AML-193 (cell line): Measurements from ENCODE around the gene SPEG.

Experiments used
- DNase-seq, 2 experiments: peaks; one replicate each; lab custom pipeline; 2025; lab: John Stamatoyannopoulos, UW

The SPEG gene

DNA sequence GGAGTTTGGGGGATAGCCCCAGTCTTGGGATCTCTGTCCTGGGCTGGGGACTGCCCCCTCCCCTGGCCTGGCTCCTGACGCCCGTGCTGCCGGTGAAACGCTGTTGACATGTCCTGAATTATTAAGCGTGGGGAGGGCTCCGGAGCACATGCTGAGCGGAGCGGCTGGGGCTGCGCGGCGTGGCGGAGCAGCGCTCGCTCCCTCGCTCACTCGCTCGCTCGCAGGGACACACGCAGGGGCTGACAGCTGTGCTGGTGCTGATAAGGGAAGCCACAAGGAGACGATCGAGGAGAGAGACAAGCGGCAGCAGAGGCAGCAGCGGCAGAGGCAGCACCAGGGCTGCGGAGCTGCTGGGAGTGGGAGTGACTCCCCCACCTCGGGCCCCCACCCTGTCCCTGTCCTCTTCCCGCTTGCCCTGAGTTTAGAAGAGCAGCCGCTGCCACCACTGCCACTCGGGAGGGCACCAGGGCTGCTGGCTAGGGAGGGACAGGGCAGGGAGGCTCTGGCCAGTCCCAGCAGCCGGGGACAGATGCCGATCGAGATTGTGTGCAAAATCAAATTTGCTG is 79.6 kb downstream of the SPEG start, which contains the start of gene ASIC4:
Gene ASIC4, plus strand, starts transcription at position 287 of the 566 bp plus-strand sequence. Its CDS starts 243 bp downstream, at position 530.
- no peak for DNase-seq

DNA sequence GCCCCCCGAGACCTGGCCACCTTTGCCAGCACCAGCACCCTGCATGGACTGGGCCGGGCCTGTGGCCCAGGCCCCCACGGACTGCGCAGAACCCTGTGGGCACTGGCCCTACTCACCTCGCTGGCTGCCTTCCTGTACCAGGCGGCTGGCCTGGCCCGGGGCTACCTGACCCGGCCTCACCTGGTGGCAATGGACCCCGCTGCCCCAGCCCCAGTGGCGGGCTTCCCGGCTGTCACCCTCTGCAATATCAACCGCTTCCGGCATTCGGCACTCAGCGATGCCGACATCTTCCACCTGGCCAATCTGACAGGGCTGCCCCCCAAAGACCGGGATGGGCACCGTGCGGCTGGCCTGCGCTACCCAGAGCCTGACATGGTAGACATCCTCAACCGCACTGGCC is 80.2 kb downstream of the SPEG start:
- no peak for DNase-seq

DNA sequence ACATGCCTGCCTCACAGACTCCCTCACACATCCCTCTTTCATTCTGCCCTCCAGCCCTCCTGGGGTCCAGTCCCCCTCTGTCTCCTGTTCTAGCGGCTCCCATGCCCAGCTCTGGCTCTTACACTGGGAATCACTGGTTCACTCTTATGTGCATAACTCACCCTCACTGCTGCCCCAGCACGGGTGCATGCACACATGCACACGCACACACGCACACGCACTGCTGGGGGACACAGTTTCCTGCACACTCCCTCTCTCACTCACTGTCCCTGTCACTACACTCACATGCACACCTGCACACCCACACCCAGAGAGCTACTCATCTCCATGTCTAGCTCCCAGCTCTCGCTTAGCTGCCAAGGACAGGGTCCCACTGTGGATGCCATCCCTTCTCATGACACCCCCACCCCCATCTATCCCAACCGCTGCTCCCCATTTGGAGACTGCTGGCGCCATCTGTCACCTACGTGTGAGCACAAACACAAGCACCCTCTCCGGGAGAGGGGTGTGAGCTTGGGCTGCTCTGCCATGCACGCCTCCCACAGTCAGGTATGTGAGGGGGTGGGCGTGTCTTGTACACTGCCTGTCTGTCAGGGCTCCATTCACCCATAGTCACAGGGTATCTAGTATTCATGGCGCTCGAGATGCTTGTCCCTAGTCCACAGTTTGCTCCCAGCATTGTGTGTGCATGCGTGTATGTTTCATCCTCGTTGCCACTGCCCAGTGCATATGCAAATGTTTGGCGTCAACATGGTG is 81.4 kb downstream of the SPEG start:
- no peak for DNase-seq

DNA sequence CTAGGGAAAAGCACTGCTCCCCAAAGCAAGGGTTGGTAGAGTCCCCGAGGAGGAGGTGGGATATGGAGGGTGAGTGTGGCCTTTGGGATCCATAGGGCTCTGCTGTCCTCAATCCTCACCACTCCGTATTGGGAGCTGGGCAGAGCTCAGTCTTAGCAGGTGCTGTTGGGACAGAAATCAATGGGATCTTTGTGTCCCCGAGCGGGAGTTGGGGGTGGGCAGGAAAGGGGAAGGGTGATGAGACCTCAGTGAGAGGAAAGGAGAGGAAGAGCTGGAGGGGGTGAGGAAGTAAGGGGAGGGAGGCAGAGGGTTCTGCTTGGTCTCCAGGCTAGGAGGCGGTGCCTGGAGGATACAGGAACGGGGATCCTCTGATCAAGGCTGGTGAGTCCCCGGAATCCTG is 82.2 kb downstream of the SPEG start:
- no peak for DNase-seq

DNA sequence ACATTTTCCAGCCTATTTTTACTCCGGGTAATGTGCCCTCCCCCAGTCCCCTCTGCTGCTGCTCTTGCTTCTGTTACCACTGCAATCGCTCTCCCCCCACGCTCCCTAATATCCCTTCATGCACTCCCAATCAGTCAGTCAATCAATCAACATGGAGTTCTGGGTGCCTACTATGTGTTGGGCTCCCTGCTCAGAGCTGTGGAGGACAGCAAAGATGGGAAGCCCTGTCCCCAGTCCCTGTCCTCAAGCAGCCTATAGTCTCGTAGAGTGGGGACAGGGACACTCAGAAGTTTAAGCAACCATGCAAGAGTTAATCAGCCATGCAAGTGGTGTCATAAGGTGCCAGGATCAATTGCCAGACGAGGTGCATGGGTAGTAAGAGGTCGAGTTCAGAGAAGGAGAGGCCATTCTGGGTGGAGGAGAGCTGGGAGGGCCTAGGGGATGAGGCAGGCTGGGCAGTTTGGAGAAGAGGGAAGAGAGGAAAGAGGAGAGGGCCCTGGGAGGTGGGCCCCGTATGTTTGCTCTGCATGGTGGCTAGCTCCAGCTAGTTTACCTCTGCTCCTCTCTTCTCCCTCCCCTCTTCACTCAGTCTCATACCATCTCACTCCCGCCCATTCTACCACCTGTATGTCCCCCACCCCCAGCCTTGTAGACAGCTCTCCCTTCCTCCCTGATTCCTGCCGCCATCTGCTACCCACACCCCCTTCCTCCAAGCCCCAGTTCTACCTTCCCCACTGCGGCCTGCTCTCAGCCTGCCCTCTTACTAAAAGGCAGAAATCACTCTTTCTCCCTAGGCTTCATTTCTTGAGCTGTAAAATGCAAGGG is 83.5 kb downstream of the SPEG start:
- DNase-seq: no peak

DNA sequence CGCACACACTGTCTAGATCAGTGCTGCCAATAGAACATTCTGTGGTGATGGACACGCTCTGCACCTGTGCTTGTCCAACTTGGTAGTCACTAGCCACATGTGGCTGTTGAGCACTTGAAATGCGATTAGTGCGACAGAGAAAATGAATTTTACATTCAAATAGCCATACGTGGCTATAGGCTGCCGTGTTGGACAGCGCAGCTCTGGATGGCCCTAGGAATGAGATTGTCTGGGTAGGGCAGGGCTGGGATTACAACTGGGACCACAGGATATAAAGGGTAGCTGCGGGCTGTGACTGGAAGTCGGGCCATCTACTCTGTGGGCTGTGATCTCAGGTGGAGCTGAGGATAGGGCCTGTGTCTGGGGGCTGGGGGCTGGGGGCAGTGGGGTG is 84.9 kb downstream of the SPEG start:
- DNase-seq: no peak

DNA sequence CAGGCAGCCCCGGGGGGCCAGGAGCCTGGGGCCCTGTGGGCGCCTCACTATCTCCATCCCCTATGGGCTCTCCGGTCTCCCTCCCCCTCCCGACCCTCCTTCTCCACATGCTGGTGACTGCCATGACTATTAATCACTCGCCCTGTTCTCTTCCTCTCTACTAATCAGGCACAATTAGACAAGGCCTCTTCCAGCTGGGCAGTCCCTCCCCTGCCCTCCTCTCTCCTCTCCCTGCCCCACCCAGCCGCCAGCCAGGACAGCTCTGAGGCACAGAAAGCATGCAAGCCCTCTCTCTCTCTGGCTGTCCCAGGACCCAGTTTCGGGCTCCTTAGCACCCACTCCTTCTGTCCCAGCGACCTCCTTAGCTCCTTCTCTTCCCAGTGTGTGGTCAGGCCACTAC is 85.4 kb downstream of the SPEG start:
- no peak for DNase-seq

DNA sequence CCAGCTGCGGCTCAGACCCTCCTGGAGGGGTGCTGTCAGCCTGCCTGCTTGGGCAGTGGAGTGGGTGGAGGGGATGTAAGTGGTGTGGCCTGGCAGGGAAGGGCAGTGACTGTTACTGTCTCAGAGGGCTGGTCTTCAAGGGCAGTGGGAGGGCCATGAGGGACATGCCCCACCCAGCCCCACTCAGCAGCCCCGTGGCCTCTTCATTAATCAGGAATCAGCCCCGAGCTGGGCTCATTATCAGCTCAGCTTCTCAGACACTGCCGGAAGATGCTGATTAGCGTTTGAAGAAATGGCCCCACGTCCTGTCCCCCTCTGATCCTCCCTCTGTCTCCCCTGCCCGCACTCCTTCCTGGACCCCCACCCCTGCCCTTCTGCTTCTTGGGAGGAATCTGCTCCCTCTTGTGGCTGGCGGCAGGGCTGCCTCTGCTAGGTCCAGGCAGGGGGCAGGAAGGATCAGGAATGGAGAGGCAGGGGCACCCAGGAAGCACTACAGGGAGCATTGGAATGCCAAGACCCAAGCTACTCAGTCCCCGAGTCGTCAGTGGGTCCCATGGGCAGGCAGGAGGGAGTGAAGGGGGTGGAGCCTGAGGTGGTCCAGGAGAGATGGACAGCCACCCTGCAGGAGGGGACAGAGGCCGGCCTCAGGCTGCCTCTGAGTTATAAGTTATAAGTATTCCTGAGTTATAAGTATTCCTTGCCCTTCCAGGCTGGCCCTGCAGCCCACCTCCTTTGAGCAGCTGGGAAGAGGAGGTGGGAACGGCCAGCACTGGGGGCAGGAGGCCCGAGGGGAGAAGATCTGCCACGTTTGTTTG is 86.6 kb downstream of the SPEG start:
- peak; percentile 21 to 26 for DNase-seq

DNA sequence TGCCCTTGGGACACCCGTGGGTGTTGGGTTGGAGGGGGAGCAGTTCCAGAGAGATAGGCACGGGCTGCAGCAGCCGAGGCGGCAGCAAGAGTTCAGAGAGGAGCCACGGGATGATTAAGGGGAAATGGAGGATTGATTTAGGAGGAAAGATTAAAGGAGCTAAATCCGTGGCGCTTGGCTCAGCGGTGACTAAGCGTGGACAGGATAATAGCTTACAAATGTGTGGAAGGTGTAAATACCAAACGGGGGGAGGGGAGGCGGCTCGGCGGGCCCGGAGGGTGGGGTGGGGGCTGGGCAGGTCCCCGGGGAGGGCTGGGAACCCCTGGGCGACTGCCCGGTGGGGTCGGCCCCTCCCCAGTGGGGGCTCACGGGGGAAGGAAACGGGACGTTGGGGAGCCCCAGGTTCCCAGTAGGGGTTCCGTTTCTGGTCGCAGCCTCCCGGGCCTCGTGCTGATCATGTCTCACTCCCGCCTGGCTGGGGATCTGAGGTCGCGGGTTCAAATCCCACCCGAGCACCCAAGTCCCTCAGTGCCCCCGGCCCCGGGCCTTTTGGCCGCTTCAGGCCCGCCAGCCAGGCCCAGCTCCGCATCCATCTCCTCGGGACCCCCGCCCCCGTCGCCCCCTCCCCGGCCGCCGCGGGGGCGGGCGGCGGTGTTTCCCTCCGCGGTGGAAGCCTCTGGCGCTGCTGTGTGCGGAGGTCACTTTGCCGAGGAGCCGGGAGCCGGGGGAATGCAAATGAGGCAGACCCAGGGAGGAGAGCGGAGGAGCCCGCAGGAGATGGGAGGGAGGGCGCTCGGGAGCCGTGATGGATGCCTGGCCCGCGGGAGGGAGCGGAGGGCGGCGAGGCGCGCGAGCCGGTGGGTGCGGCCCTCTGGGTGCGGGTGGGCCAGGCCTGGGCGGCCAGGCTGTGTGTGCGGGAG is 87.7 kb downstream of the SPEG start:
- no peak for DNase-seq

DNA sequence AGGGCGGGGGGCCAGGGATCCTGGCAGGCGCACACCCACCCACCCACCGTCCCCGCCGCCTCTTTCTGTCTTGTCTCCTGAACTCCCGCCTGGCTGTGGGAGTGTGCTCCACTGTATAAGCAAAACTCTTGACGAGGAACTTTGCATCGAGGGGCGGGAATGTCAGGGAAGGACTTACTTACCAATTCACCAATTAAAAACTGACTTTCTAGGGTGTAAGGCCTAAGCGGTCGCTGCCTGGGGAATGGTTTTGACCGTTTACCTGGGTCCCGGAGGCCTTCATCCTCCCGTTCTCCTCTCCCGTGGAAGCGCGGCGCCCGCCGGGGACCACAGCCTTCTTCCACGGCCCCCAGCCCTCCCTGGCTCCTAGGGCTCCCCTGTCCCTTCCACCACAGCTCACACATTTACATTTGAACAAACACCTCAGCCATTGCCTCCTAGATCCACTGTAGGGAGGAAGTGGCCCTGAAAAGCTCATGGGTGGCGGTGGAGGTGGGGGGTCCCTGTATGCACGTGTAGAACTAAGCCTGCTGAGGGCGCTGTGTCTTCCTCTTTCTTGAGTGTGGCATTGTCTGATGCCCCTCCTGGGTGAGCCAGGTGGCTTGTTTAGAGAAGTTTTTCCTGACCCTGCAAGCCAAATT is 88.5 kb downstream of the SPEG start:
- DNase-seq: no peak

DNA sequence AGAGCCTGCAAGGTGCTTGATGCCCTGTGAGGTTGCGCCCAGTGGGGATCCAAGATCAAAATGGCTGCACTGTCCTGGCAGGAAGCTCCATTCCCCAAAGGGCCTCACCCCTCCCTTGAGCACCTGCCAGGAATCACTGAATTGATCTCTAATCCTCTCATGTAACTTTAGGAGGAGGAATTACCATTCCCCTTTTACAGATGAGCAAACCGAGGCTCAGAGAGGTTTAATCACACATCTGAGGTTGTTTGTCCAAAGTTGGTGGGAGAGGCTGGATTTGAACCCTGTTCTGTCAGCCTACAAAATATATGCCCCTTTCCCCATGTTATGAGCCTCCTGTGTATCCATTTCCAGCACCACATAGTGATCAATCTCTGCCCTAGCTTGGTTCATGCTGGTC is 90.2 kb downstream of the SPEG start:
- DNase-seq: no peak

DNA sequence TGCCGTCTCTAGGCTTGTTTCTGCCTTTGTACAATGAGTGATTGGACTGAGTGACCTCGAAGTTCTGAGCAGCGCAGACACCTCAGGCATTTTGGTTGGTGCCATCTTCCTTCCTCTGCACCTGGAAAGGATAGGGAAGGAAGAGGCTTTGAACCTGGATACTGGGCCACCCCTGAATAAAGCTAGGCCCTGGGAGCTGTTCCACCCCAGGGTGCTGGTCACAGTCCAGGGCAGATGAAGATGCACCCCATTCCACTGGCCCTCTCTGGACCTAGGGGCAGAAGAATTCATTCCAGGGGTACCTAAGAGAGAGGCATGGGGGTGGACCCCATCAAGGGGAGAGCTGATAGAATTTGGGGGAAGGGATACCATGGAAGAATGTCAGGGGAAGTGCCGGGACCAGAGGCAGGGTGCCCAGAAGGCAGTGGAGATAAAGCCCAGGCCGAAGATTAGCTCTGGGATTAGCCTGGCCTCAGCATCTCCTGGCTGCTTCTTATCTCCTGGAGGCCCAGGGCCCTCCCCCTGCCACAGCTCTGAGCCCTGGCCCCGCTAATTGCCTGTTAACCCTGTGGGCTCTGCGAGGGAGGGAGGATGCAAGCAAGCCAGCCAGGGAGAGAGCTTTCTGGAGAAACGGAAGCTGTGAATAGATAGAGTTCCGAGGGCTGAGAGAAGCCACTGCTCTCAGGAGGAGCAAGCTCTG is 91.0 kb downstream of the SPEG start:
- DNase-seq: no peak

DNA sequence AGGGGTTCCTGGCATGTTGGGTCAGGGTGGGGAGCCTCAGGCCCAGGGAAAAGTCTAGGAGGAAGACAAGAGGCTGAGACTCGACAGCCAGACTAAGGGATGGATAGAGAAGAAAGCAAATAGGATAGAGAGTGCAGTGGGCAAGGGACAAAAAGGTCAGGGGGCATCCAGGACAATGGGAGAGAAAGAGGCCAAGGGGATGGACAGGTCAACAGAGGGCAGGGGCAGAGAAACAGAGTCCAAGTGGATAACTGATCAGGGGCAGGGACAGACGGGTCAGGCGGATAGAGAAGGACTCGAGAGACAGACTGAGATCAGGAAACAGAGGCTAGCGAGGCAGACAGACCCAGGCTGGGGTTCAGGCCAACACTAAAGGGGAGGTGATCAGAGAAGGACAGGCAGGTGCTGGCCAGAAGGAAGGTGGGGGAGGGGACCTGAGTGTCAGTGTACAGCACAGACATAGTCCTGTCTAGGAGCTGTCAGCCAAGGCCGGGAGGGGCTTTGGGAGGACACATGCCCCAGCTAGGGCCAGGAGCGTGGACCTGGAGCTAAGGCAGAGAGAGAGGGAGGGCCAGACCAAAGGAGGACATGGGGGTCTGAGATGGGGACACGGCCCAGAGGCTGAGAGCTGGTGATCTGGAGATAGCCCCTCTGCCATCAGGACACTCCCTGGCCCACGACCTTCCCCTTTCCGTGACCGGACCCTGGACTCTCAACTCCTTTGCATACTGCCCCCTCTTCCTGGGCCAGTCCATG is 91.9 kb downstream of the SPEG start:
- no peak for DNase-seq

DNA sequence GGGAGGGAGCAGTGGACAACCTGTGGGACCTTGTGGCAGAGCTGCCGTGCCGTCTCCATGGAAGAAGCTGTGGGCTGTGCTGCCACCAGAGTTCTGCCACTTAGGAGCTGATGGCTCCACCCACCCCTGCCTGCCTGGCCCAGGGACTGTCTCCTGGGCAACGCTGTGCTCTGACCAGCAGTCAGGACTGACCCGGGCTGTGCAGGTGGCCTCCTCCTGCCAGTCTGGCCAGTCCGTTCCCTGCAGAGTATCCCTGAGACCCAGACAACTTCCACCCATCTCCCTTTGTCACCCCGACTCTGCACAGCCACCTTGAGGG is 92.4 kb downstream of the SPEG start:
- no peak for DNase-seq

DNA sequence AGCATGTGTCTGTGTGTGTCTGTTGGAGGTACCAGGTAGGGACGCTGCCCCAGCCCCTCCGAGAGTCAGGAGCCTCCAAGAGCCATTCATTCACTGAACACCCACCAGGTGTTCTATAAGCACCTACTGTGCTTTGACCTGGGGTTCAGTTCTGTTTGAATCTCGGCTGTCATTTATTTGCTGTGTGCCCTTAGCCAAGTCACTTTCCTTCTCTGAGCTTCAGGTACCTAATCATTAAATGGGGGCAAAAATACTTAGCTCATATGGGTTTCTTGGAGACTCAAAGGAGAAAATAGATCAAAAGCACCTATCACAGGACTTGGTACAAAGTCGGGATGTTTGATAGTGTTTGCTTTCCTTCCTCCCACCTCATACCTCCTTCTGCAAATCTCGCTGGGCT is 92.8 kb downstream of the SPEG start:
- DNase-seq: no peak

DNA sequence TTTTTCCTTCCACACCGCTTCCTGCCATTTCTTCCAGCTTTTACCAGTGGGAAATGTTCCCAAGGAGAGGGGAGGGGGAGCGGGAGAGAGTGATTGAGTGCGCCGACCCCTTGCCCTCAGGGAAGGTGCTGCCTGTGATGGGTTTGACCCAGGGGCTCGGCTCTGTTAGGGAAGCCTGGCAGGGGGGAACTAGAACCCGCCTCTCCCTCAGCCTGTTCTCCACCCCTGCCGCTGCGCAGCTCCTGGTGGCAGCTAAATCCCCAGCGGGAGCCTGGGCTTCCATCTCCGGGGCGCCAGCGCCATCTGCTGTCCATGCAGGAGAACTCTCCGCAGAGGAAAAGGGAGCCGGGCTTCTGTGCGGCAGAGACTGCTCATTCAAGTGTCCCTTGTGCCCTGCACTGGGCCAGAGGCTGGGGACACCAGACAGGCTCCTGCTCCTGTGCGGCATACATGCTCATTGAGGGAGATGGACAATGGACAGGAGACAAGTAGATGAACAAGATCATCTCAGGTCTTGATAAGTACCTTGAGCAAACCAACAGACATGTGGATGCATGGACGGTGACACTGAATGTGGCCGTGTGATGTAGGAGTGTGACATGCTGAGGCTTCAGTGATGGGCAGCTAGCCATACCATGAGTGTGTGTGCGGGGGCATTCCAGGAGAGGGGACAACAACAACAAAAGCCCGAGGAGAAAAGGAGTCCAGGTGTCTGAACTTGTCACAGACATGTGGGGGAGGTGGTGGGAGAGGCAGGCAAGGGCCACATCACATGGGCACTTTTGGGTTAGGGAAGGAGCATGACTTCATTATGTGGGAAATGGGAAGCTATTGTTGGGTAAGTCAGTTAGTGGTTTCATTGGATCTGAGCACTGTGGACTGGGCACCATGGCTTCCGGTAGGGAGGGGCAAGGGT is 95.7 kb downstream of the SPEG start:
- peak; percentile 73 to 78 for DNase-seq

DNA sequence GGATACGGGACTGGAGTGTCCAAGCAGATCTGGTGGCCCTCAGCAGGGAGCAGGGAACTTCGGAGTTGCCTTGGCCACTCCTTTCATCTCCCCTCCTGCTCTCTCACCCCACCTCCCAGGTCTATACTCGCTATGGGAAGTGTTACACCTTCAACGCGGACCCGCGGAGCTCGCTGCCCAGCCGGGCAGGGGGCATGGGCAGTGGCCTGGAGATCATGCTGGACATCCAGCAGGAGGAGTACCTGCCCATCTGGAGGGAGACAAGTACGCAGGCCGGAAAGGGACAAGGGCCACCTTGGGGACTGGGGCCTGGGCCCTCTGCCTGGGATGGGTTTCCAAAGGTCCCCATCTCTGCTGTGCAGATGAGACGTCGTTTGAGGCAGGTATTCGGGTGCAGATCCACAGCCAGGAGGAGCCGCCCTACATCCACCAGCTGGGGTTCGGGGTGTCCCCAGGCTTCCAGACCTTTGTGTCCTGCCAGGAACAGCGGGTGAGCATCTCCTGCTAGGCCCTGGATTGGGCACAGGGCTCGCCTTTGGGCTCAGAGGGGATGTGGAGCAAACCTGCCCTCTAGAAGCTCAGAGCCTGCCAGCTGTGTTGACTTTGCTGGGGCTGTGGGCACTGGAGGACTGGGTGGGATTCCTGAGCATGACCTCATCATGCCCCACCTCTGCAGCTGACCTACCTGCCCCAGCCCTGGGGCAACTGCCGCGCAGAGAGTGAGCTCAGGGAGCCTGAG is 97.2 kb downstream of the SPEG start:
- DNase-seq: no peak

DNA sequence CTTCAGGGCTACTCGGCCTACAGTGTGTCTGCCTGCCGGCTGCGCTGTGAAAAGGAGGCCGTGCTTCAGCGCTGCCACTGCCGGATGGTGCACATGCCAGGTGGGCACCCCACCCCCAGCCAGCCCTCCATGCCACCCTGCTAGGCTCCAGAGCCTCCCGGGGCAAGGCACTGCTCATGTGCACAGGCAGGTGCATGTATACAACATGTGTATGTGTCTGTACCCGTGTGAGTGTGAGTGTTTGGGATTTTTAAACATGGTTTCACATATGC is 97.7 kb downstream of the SPEG start:
- no peak for DNase-seq
